HG03469 (cell line): ENCODE measurements around the gene BPIFB6.
"Not testable (repeated sequence)": the region's sequence is repeated elsewhere in the genome, so short reads cannot be mapped to it uniquely, and the experiment has no call there.

Experiments used
- ATAC-seq: cut with Tn5 transposase; IDR thresholded peaks from one replicate; pipeline ENCODE4 v1.9.1; 2021; ENCODE audit warnings: mild to moderate bottlenecking, moderate library complexity, moderate number of reproducible peaks; ENCODE audit not compliant: unreplicated experiment

BPIFB6 gene

DNA sequence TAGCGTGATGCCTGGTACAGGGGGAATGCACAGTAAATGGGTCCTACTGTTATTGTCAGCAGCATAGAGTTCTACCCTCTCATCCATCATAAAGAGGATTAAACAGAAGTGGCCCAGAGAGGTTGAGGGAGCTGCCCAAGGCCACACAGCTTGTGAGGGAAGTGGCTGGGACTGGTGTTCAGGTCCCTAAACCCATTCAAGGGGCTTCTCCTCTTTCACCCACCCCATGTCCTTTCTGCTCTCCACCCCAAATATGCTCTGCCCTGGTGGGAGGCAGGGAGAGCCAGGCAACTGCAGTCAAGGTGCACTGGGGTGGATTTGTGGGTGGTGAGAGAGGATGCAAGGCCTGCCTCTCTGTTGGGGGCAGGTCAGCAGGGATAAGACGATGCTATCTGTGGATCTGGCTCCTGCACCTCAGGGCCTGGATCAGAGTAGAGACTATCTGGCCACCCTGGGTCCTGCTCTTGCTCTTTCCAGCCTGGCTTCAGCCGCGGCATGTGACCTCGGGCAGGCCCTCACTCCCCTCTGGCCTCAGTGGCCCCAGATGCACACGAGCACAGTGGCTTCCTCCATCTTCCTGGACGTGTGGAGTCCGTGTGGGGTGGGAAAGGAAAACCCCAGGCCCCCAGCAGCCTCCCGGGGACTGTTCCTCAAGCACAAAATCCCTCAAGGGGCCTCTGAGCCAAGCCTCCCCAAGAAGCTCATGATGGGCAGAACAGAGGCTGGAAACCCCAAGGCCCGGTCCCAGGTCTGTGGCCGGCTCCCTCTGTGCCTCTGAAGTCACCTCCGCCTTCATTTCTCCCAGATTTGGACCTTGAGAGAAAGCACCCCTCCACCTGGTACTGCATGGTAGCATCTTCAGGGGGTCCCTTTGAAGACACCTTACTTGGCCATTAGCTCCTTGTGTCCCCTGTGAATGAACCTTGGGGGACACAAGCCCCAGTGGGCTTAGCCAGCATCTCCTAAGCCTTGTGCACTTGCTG lies 3.4 kb upstream of the BPIFB6 start:
- no peak for ATAC-seq

DNA sequence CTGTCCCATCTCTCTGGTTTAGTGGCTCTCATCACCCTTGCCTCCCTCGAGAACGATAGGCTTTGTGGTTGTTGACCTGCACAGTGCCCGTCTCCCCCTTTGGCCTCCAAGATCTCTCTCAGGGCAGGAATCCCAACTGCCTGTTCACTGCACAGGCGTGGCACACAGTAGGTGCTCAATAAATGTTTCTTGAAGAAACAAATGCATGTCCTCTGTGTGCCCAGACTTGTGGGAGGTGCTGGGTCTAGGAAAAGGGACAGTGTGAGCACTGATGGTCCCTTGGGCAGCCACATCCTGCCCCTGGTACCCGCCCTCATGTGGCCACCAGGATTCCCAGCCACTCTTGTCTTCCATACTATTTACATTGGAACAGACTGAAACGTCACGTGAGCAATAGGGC lies 2.6 kb upstream of the BPIFB6 start:
- no peak for ATAC-seq

DNA sequence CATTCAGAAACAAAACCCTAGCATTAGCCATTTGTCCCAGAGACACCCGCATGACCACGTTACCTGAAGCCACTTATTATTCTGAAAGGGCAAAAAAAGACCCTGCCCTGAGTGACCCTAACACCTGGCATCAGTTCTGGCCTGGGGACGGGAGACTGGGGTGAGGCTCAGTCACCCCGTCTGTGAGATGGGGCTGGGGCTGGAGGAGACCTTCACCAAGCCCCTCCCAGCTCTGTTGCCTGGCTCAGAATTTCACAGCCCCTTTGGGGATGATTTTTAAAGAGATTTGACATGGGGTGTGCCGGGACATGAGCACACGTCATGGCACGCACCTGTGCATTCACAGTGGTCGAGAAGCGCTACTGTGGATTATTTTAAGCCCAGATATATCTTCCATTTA lies 1.4 kb upstream of the BPIFB6 start:
- ATAC-seq = no peak

DNA sequence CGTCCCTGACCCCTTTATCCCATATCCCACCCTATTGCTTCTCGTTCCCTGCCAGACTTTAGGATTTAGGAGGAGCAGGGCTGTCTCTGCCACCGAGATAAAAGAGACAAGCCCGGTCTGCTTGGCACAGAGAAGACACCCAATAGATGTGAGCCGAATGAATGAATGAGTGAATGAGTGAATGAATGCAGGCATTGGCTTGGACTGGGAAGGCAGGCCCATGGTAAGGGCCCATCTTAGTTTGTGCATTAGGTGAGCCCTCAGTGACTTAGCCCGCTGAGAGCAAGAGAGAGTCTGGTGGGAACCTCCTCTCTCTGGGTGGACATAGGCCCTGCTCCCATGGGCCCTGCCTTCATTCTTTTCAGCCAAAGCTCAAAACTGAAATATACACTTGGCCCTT lies 879 bp upstream of the BPIFB6 start:
- no peak for ATAC-seq

DNA sequence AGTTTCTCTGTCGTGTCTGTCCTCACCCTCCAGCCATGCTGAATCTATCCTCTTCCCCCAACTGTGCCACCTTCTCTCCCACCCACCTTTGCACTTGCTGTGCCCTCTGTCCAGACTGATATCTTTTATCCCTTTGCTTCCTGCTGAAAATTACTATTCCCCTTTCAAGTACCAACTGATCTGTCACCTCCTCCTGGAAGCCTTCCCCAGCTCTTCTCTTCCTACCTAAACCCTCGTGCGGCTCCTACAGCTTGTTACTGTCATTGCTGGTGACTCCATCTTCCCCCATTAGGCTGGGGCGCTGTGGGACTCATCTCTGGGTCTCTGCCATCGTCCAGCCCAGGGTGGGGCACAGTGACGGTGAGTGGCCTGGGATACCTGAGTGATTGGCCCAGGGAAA lies 1.1 kb downstream of the BPIFB6 start:
- no peak for ATAC-seq

DNA sequence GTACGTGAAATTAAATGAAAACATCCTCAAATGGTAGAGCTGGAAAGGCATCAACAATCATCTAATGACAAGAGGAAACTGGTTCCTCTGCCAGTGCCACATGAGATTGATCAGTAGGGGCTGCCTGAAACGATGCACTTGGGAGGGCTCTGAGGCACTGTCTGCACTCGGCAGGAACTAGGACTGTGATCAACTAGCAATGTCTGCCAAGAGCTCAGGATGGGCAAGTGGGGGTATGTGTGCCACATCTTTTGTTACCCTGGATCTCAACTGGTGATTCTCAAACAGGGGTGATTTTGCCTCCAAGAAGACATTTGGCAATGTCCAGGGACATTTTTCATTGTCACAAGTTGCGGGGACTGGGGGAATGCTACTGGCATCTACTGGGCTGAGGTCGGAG lies 1.9 kb downstream of the BPIFB6 start:
- ATAC-seq = no peak

DNA sequence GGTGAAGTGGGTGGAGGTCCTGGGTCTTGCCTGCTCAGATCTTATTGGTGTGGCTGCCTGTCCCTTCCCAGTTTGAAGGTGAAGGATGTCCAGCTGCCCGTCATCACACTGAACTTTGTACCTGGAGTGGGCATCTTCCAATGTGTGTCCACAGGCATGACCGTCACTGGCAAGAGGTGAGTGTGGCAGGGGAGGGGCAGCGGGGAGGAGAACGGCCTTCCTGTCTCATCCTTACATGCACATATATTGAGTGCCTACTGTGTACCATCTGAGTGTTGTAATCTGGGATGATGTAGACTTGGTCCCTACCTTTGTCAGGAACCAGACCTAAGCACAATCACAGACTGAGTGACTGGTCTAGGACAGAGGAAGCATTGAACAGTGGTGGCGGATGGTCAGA lies 2.7 kb downstream of the BPIFB6 start:
- no peak for ATAC-seq

DNA sequence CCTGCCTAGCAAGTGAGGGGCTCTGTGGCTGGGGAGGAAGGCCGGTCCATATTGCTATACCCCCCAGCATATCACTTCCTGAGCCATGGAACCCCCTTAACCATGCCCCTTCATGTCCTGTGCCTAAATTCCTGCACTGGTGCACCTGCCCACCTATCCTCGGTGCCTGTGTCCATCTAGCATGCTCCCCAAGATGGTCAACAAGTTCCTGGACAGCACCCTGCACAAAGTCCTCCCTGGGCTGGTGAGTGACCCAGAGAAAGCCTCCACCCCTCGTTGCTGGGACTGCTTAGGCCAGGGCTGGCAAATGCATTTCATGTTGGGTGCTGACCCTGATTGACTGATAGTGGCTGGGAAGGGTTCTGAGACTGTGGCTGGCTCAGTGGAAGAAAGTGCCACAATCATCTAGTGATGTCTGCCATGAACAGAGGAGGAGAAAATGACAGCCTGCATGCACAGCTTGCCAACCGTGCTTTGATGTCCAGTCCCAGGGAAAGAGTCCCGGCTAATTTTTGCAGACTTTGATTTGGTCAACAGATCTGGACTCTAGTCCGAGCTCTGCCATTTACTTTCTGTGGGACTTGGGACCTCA lies 3.5 kb downstream of the BPIFB6 start:
- no peak for ATAC-seq

DNA sequence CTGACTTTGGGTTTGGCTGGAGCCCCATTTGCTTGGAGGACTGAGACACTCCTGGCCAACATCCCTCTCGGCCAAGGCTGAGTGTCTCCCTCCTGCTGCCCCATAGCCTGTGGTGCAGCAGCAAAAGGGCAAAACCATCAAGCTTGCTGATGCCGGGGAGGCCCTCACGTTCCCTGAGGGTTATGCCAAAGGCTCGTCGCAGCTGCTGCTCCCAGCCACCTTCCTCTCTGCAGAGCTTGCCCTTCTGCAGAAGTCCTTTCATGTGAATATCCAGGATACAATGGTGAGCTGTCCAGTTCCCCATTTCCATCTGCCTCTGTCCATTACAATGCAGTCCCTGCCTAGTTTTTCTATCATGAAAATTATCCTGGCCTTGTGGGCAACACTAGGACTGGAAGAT lies 6.0 kb downstream of the BPIFB6 start:
- no peak for ATAC-seq

DNA sequence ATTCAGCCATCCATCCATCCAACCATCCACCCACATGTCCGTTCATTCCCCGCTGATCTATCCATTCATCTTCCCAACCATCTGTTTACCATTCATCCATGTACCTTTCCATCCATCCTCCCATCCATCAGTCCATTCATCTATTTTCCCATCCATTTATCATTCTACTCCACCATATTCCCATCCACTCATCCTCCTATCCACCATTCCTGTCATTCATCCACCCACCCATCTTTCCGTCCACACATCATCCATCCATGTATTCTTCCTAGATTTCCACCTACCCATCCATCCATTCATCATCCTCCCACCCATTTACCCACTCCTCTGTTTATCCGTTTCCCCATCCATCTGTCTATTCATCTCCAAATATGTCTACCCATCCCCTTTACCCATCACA lies 6.8 kb downstream of the BPIFB6 start:
- ATAC-seq = no peak

DNA sequence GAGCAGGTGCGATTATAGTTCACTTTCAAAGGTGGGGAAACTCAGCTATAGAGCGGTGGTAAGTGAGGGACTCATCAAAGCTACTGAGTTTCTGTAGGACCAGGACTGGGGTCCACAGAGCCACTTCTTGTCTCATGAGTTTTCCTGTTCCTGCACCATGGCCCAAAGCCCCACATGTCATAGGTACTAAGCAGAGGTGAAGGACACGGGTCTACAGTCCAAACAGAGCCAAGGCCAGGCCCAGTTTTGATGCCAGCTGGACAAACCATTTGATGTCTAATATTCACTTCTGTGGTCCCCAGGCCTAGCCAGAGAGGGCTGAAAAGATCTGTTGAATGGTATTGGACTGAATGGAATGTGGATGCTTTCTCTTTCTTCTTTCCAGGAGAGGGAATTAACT lies 11.0 kb downstream of the BPIFB6 start:
- no peak for ATAC-seq

DNA sequence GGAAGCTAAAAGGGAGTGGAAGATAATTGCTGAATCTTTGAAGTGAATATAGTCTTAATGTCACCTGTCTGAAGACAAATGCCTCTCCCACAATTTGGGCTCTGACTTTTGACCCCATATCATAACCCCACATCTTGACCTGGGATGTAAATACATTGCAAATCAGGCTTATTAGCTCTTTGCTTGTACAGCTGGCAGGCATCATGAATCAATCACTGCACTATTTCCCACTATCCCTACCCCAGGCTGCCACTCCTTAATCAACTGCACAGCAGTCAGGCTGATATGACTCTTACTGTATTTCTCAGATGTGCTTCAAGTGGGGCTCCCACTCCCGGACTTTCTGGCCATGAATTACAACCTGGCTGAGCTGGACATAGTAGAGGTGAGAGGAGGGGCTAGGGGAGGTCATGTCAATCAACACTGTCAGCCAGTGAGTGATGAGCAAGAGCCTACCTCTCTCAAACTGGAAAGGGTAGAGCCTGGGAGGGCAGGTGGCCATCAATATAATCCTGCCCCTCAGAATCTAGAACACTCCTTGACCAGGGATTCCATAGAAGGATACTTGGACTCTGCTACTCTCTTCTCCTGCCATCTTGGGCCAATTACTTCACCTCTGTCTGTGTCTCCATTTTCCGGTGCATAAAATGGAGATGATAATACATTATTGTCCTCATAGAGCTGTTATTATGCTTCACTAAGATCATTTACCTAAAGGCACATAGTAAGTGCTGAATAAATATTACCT lies 11.7 kb downstream of the BPIFB6 start:
- ATAC-seq = no peak

DNA sequence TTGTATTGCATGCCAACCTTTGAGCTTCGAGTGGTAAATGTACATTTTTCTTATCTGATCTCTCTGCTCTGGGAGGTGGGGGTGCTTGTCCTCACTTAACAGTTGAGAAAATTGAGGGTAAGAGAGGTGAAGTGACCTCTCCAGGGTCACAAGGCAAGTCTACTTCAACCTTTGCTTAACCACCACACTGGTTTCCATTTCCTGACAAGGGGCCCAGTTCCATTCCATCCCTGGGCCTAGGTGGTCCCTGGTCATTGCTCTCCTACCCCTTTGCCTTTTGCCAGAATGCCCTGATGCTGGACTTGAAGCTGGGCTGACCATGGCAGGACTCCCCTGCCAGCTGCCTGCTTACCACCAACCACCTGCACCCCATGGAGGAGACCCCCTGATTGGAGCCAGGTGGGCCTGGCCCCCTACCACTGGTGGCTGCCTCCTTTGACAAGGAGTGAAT lies 12.3 kb downstream of the BPIFB6 start:
- no peak for ATAC-seq

DNA sequence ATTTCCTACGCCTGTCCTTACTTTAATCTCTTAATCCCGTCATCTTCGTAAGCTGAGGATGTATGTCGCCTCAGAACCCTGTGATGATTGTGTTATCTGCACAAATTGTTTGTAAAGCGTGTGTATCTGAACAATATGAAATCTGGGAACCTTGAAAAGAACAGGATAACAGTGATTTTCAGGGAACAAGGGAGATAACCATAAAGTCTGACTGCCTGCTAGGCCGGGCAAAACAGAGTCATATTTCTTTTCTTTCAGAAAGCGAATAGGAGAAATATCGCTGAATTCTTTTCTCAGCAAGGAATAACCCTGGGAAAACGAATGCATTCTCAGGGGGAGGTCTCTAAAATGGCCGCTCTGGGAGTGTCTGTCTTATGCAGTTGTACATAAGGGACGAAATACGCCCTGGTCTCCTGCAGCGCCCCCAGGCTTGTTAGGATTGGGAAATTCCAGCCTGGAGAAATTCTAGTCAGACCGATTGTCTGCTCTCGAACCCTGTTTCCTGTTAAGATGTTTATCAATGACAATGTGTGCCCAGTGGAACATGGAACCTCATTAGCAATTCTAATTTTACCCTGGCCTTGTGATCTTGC lies 13.8 kb downstream of the BPIFB6 start:
- ATAC-seq = not testable (repeated sequence)

DNA sequence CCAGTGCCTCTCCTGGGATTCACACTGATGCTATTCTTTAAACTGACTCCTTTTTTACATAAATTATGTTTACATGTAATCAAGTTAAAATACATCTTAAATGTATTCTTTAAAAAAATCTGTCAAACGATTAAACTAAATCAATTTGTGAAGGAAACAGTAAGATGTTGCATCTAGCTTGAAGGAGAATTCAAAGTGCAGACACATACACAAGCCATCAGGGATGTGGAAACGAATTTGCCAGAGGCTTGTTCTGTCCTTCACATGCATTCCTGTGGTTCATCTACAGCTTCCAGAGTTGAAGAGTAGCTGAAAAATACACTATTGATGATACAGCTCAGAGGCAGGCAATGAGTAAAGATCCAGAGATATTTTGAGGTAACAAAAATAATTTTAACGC lies 15.0 kb downstream of the BPIFB6 start:
- ATAC-seq = no peak

DNA sequence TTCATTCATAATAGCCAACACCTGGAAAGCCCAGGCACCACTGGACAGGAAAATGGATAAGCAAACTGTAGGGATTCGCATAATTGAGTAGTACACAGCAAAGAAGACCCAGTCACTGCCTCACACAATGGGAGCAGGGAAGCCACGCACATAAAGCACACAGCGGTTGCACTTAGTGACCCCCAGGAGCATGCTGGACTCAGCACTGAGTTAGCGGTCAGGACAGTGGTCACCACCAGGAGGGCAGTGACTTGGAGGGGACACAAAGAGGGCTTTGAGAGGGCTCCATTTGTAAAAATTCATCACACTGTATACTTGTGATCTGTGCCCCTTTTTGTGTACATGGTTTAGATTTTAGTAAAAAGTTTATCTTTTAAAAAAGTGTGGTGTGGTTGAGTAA lies 19.9 kb downstream of the BPIFB6 start:
- no peak for ATAC-seq

DNA sequence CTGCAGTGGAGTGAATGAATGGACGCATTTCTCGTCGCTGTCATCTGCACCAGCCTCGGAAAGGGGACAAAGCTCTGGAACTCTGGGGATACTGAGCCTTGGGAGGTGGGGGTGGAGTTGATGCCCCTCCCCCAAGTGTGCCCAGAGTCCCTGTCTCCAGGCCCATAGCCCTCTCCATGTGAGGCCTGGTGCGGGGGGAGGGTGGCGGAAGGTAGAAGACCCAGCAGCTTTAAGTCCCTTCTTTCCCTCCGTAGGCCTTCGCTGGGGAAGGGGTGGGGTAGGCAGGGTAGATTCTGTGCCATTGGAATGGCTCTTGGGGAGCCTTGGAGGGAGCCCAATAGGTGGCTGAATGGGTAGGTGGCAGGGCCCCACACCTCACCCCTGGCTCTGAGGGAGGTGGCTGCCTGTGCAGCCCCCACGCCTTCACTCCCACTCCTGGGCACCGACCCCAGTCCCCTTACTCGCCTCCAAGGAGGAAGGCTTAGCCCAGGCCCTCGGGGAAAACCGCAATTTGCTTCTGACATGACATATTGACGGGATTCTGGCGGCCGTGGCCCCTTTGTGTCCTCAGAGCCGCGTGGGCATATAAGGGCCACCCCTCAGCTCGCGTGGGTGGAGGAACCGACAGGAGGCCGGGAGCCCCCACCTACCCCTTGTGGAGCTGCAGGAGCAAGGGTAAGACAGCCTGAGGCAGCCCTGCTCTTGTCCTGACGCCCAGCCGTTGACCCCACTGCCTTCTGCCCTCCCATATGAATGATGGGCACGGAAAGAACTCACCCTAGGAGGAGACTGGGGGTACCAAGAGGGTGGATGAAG lies 22.1 kb downstream of the BPIFB6 start, which contains the start of gene BPIFB3:
Gene BPIFB3 (plus strand): TSS at position 613 of the 816 bp plus-strand sequence. CDS start 1,533 bp downstream, outside the sequence.
- no peak for ATAC-seq

DNA sequence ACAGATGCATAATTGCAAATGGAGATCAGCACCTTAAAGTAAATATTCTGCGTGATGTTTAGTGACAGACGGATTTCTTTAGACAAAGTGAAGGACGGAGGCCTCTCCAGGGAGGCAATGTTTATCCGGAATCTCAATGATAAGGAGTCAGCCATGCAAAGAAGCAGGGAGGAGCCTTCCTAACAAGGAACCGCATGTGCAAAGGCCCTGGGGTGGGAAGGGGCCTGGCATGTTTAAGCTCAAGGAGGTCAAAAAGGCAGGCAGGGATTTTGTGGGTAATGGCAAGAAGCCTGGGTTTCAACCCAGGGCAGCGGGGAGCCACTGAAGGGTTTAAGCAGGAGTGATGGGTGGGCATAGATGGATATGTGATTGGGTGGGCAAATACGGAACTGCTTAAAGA lies 22.9 kb downstream of the BPIFB6 start:
- ATAC-seq = no peak

DNA sequence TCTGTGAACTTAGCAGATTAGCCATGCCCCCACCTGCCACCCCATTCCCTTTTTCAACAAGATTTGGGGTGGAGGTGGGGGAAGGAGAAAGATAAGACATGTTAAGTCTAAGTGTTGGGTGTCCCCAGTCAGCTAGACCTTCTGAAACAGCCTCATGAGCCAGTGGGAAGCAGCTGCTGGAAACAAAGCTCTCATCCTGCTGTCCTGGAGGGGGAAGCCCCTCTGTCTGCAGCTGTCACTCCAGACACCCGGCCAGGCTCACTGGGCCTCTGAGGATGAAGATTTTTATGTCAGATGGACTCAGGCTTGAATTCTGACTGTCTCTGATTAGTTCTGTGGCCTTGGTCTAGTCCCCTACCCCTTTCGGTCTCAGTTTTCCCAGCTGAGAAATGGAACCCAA lies 23.3 kb downstream of the BPIFB6 start:
- no peak for ATAC-seq

DNA sequence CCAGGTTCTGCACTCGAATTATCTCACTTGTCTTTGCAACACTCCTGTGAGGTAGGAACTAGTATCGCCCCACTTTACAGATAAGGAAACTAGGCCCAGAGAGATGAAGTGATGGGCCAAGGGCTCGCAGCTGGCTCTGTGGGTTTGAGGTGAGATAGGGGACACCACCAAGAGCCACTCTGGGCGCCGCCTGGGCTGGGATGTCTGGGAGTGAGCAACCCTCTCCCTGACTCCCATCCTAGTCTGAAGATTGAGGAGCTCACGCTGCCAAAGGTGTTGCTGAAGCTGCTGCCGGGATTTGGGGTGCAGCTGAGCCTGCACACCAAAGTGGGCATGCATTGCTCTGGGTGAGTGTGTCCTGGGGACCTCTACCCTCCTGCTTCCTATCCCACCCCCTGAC lies 27.7 kb downstream of the BPIFB6 start:
- ATAC-seq = no peak
